ENCODE results near the gene DHRS11.
A peak's percentile ranks its signal among the peaks of the same experiment; 100 is the strongest.

- TF ChIP-seq CTCF (IDR thresholded peaks at IDR 0.05 in 4 of 5, conservative IDR thresholded peaks at IDR 0.05 in 1 of 5) (no peak), POLR2A (IDR thresholded peaks at IDR 0.05) (peak in 1 of 2 donors; percentile 26)
Observed at GRCh38 chr17:36591434-36592315, at the start of gene DHRS11.
